Stimulated activated CD8-positive, alpha-beta memory T cell treated with anti-CD3 and anti-CD28 coated beads, Interleukin-7, amount 100 ng/mL, for 1 hour (primary cell): ENCODE results near the gene PRR14.
A peak's percentile ranks its signal among the peaks of the same experiment; 100 is the strongest.
"Not testable (repeated sequence)": the region's sequence is repeated elsewhere in the genome, so short reads cannot be mapped to it uniquely, and the experiment has no call there.

Experiments
- DNase-seq, 2 donors: peaks; one replicate each; pipeline ENCODE4 v3.0.0-alpha.2; 2020; ENCODE audit warnings: low read depth in 2 of 2

PRR14 gene

GRCh38 chr16:30632454-30632853, 18.3 kb upstream of the PRR14 start:
- not testable (repeated sequence) for DNase-seq

- no peak for DNase-seq
Observed at GRCh38 chr16:30633526-30633925, 17.2 kb upstream of the PRR14 start.

- DNase-seq = no peak
Observed at GRCh38 chr16:30636599-30636998, 14.2 kb upstream of the PRR14 start.

- DNase-seq = not testable (repeated sequence)
Observed at GRCh38 chr16:30637139-30637538, 13.6 kb upstream of the PRR14 start.

- DNase-seq = no peak
Observed at GRCh38 chr16:30637944-30638343, 12.8 kb upstream of the PRR14 start.

GRCh38 chr16:30641378-30641982, 9.3 kb upstream of the PRR14 start:
- no peak for DNase-seq

GRCh38 chr16:30644334-30644830, 6.4 kb upstream of the PRR14 start:
- DNase-seq = no peak

GRCh38 chr16:30645727-30646126, 5.0 kb upstream of the PRR14 start:
- DNase-seq = no peak

- DNase-seq = no peak
Observed at GRCh38 chr16:30647274-30647571, 3.5 kb upstream of the PRR14 start.

GRCh38 chr16:30649725-30650368, 913 bp upstream of the PRR14 start:
- no peak for DNase-seq

GRCh38 chr16:30651124-30652004, 604 bp downstream of the PRR14 start:
- DNase-seq = peak; percentile 51 to 56

- DNase-seq = no peak
Observed at GRCh38 chr16:30652005-30652296, 1.2 kb downstream of the PRR14 start.

GRCh38 chr16:30652718-30653117, 2.0 kb downstream of the PRR14 start:
- no peak for DNase-seq

- DNase-seq = no peak
Observed at GRCh38 chr16:30654856-30655255, 4.1 kb downstream of the PRR14 start.

GRCh38 chr16:30655815-30656347, 5.1 kb downstream of the PRR14 start:
- DNase-seq = no peak

- no peak for DNase-seq
Observed at GRCh38 chr16:30656388-30656787, 5.6 kb downstream of the PRR14 start.

- DNase-seq = no peak
Observed at GRCh38 chr16:30656974-30657865, 6.5 kb downstream of the PRR14 start.

- peak; percentile 99 for DNase-seq
Observed at GRCh38 chr16:30657866-30658730, 7.3 kb downstream of the PRR14 start, which contains the start of gene FBRS. TSS of gene FBRS (plus strand) at chr16:30658431. CDS start at chr16:30659519, 1,088 bp downstream.

GRCh38 chr16:30658731-30659506, 8.2 kb downstream of the PRR14 start:
- peak in 1 of 2 donors; percentile 48 for DNase-seq
